B cell (primary cell): ENCODE measurements around the gene CHAT.

Experiments
- CTCF ChIP-seq: fragments of 200-600 bp; IDR thresholded peaks from one replicate; pipeline ENCODE4 v1.8.0; 2022; ENCODE audit warnings: antibody characterized with exemption, mild to moderate bottlenecking
- EZH2 ChIP-seq: IDR thresholded peaks from 2 replicates; pipeline ENCODE4 v1.6.1; 2012; ENCODE audit warnings: borderline replicate concordance, low read depth, mild to moderate bottlenecking, moderate library complexity, low read length; ENCODE audit not compliant: insufficient read depth, poor library complexity, severe bottlenecking

- TF ChIP-seq CTCF (no peak), EZH2 (no peak)
Observed at GRCh38 chr10:49577182-49577925, 36.5 kb upstream of the CHAT start.
